Placental epithelial cell (primary cell): ENCODE data around the gene SLC6A2. TPM values are rescaled to one million over a fixed set of nuclear protein-coding genes. Genes with fewer than 3 reads are reported as not detected.

Experiments used
- total RNA-seq: library from RNA; depleted of rRNA; stranded (reverse); fragments of >200 nt; gene quantifications from 2 replicates; pipeline ENCODE4 v1.2.3, GENCODE V29; 2012

The SLC6A2 gene
- total RNA-seq: under 0.01 TPM in 1 of 2 replicates, not detected in the other

GRCh38 chr16:55655897-55656681 lies at the start of gene SLC6A2:
Gene SLC6A2 (plus strand): TSS chr16:55655988. CDS start chr16:55656695, 707 bp downstream.

Other genes starting within 250 kb of the SLC6A2 start
- gene MMP2, start 176.8 kb upstream of the SLC6A2 start, total RNA-seq: 23.0 and 49.9 TPM in 2 replicates
- gene LPCAT2, start 146.9 kb upstream of the SLC6A2 start, total RNA-seq: 36.1 and 60.3 TPM in 2 replicates
- gene CAPNS2, start 89.3 kb upstream of the SLC6A2 start, total RNA-seq: 0.98 and 3.5 TPM in 2 replicates
- under 0.01 TPM in 1 of 2 replicates, not detected in the other for gene CES1, start 177.1 kb downstream of the SLC6A2 start, total RNA-seq
- gene CES5A, start 219.4 kb downstream of the SLC6A2 start, total RNA-seq: not detected in 2 replicates